Colonic mucosa (tissue), 4 donors: ENCODE measurements around the gene THEMIS. TPM values are rescaled to one million over a fixed set of nuclear protein-coding genes. Genes with fewer than 3 reads are reported as not detected.
"Not testable (repeated sequence)": the region's sequence is repeated elsewhere in the genome, so short reads cannot be mapped to it uniquely, and the experiment has no call there.

Source experiments
- DNase-seq: peaks from one replicate; pipeline ENCODE4 v3.0.0-alpha.2; 2020
- H3K27ac ChIP-seq: fragments of 200-600 bp; one replicate; pipeline ENCODE4 v1.8.0; 2021
- H3K27me3 ChIP-seq: fragments of 200-600 bp; one replicate; pipeline ENCODE4 v1.8.0; 2021
- H3K36me3 ChIP-seq: fragments of 200-600 bp; one replicate; pipeline ENCODE4 v1.8.0; 2021
- H3K4me1 ChIP-seq: fragments of 200-600 bp; one replicate; pipeline ENCODE4 v1.8.0; 2021; ENCODE audit warnings: mild to moderate bottlenecking
- H3K4me3 ChIP-seq: fragments of 200-600 bp; one replicate; pipeline ENCODE4 v1.8.0; 2021
- H3K9ac ChIP-seq, 2 donors: one replicate each; pipeline ENCODE4 v1.7.0; 2013; ENCODE audit warnings: control low read depth in 2 of 2, low read depth in 2 of 2, low read length in 2 of 2
- H3K9me3 ChIP-seq: fragments of 200-600 bp; one replicate; pipeline ENCODE4 v1.8.0; 2021
- intact Hi-C: fragments of 100-400 bp; cut with DNase I; formaldehyde crosslinking; loops from one replicate; pipeline ENCODE4 v1.14.1; 2022
- total RNA-seq, 2 donors: library from RNA; stranded (reverse); fragmentation: NEBNext Ultra II Directional in 1 of 2; extraction: Animal tissue kit (Norgen Biotek cat#: 25700) in 1 of 2; gene quantifications; one replicate each; pipeline ENCODE4 v1.2.1, GENCODE V29; 2021
- TF ChIP-seq, protein P1 (sequence below): fragments of 200-600 bp; IDR thresholded peaks from one replicate; pipeline ENCODE4 v1.8.0; 2022; ENCODE audit warnings: antibody characterized with exemption, mild to moderate bottlenecking
- donor health status: healthy.
- donor health status: DM: no; HTN: no; CAD: no.
- donor health status: DM: no; HTN: no; CAD: no.

THEMIS gene
- total RNA-seq, 2 donors from 2014 or later = 0.96 TPM

DNA sequence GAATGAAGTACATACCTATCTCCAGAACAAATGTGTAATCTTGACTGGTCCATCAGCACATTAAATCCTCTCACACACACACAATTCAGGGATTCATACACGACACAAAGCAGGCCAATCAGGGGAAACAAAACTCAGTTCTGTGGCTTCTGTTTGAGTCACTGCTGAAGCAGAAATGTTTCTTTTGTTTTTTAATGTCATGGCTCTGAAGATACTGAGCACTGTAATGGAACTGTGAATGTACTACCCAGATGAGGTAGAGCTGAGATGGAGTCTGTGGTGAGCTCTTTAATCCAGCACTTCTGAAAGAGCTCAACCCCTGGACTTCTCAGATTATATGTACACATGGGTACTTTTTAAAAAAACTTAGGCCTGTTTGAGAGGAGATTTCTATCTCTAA lies 116.4 kb downstream of the THEMIS start:
- no peak for DNase-seq
- Histone ChIP-seq H3K4me1 (no peaks in the 10 kb centered on the region), H3K9me3 (no peaks in the 10 kb centered on the region), H3K4me3 (no peak overlapping the region), H3K27ac (no peak overlapping the region), H3K9ac (no peak overlapping the region), H3K27me3 (no peaks in the 10 kb centered on the region), H3K36me3 (no peaks in the 10 kb centered on the region)
- intact Hi-C loops = no loop called here
- TF ChIP-seq, protein P1, sequence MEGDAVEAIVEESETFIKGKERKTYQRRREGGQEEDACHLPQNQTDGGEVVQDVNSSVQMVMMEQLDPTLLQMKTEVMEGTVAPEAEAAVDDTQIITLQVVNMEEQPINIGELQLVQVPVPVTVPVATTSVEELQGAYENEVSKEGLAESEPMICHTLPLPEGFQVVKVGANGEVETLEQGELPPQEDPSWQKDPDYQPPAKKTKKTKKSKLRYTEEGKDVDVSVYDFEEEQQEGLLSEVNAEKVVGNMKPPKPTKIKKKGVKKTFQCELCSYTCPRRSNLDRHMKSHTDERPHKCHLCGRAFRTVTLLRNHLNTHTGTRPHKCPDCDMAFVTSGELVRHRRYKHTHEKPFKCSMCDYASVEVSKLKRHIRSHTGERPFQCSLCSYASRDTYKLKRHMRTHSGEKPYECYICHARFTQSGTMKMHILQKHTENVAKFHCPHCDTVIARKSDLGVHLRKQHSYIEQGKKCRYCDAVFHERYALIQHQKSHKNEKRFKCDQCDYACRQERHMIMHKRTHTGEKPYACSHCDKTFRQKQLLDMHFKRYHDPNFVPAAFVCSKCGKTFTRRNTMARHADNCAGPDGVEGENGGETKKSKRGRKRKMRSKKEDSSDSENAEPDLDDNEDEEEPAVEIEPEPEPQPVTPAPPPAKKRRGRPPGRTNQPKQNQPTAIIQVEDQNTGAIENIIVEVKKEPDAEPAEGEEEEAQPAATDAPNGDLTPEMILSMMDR = no peak

DNA sequence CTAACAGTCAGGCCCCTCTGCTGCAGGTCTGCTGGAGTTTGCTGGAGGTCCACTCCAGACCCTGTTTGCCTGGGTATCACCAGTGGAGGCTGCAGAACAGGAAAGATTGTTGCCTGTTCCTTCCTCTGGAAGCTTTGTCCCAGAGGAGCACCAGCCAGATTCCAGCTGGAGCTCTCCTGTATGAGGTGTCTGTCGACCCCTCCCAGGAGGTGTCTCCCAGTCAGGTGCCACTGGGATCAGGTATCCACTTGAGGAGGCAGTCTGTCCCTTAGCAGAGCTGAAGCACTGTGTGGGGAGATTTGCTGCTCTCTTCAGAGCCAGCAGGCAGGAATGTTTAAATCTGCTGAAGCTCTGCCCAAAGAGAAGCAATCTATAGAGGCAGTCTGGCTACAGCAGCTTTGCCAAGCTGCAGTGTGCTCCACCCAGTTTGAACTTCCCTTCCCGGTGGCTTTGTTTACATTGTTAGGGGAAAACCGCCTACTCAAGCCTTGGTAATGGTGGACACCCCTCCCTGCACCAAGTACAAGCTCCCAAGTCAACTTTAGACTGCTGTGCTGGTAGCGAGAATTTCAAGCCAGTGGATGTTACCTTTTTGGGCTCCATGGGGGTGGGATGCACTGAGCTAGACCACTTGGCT lies 119.1 kb downstream of the THEMIS start:
- peak; percentile 32 for DNase-seq
- H3K9me3 ChIP-seq, H3K27ac ChIP-seq, H3K4me3 ChIP-seq, H3K27me3 ChIP-seq, intact Hi-C loops, H3K36me3 ChIP-seq, H3K9ac ChIP-seq, H3K4me1 ChIP-seq: not testable (repeated sequence)

DNA sequence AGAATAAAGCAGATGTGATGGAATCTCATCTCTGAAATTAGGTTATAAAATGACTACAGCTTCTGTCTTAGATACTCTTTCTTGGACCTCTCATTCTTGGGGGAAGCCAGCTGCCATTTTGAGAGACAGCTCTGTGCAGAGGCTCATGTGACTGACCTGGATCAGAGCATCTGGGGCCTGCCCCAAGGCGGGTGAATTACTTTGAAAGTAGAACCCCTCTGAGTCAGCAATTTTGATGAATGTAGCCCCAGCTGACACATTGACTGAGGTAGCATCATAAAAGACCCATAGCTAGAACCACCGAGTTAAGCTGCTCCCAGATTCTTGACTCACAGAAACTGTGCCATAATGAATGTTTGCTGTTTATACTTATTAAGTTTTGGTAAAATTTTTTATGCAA lies 124.5 kb downstream of the THEMIS start:
- Histone ChIP-seq H3K9ac (no peak overlapping the region), H3K4me1 (no peaks in the 10 kb centered on the region), H3K27me3 (peaks cover 3% of the 10 kb centered on the region), H3K36me3 (no peaks in the 10 kb centered on the region), H3K27ac (no peak overlapping the region), H3K4me3 (no peak overlapping the region), H3K9me3 (no peaks in the 10 kb centered on the region)
- TF ChIP-seq, protein P1 = no peak
- no peak for DNase-seq
- intact Hi-C loops = no loop called here

DNA sequence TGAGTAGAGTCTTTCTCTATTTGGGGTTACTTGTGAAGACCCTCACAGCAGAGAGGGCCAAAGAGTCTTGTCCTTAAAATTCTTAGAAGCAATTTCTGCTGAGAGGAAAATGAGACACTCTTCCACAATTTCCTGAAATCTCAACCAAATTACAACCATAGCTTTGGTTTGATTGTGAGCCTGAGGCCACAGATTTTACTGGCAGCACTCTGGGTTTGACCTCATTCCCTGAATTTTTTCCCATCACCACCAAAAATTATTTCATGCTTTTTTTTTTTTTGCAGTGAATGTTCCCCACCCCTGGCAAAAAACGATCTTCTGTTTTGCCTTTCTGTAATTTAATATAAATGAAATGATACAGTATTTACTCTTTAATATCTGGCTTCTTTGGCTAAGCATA lies 125.5 kb downstream of the THEMIS start:
- Histone ChIP-seq H3K9me3 (no peaks in the 10 kb centered on the region), H3K4me3 (no peak overlapping the region), H3K9ac (no peak overlapping the region), H3K27me3 (peaks cover 3% of the 10 kb centered on the region), H3K27ac (no peak overlapping the region), H3K36me3 (no peaks in the 10 kb centered on the region), H3K4me1 (no peaks in the 10 kb centered on the region)
- TF ChIP-seq, protein P1 = no peak
- no peak for DNase-seq
- intact Hi-C loops = no loop called here

DNA sequence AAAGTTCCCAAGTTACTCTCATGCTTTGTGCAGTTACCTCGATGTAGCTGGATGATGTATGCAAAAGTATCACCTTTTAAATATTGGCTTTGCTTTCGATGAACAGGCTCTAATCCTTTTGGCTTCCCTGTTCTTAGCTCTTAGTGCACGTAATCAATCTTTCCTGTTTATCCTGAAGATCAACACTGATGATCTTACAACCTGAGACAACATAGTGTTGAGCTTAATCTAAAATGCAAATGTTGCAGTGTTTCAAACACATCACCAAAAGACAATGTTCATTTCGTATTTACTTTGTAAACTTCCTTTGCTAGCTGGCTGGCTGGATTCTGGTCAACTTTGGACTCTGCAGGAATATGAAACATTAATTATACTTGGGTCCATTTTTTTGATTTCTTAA lies 132.1 kb downstream of the THEMIS start:
- H3K9me3 ChIP-seq = no peaks in the 10 kb centered on the region
- intact Hi-C loops = no loop called here
- H3K9ac ChIP-seq = no peak overlapping the region
- H3K36me3 ChIP-seq = no peaks in the 10 kb centered on the region
- TF ChIP-seq, protein P1 = no peak
- H3K27ac ChIP-seq = no peak overlapping the region
- peaks cover 3% of the 10 kb centered on the region for H3K27me3 ChIP-seq
- H3K4me1 ChIP-seq = no peaks in the 10 kb centered on the region
- no peak for DNase-seq
- no peak overlapping the region for H3K4me3 ChIP-seq

DNA sequence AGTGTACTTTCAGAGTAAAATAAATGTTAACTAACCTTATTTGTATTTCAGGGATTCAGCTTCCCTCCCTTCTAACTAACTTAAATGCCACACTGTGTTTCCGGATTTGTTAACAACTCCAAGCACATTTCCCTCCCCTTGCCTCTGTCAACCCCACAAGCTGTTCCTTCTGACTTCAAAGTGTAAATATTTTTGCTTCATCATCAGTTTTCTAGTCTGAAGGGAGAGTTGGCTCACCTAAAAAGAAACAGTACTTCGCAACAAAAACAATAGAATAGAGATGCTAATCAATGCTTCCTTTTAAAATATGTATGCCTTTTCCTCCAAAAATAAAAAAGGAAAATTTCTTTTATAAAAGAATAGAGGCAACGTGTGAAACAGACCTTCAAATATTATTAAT lies 132.6 kb downstream of the THEMIS start:
- no peak overlapping the region for H3K9ac ChIP-seq
- intact Hi-C loops = no loop called here
- H3K36me3 ChIP-seq = no peaks in the 10 kb centered on the region
- H3K27me3 ChIP-seq = peaks cover 3% of the 10 kb centered on the region
- TF ChIP-seq, protein P1 = no peak
- DNase-seq = no peak
- H3K4me1 ChIP-seq = no peaks in the 10 kb centered on the region
- no peak overlapping the region for H3K27ac ChIP-seq
- H3K9me3 ChIP-seq = no peaks in the 10 kb centered on the region
- no peak overlapping the region for H3K4me3 ChIP-seq
